GM18861 (cell line): Measurements from ENCODE around the gene INO80.
"Not testable (repeated sequence)": the region's sequence is repeated elsewhere in the genome, so short reads cannot be mapped to it uniquely, and the experiment has no call there.

ENCODE experiments used
- ATAC-seq: cut with Tn5 transposase; IDR thresholded peaks from one replicate; pipeline ENCODE4 v1.9.1; 2021; ENCODE audit not compliant: unreplicated experiment

Gene INO80

DNA sequence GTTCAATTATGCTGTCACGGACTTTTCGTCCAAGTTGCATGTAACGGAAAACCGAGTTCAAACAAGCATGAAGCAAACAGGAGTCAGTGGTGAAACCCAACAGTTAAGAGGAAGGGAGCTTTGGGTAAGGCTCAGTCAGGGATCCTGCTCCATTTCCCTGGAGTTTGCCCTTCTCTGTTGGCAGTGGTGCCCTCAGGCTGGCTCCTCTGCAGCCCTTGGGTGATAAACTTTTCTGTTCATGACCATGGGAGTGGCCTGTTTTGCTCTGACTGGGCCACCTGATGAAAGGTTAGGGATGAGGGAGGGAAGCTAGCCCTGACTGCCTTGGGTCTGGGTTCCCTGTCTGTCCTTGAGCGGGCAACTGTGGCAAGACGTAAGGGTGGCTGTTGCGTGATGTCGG, 146.7 kb downstream of the INO80 start:
- no peak for ATAC-seq

DNA sequence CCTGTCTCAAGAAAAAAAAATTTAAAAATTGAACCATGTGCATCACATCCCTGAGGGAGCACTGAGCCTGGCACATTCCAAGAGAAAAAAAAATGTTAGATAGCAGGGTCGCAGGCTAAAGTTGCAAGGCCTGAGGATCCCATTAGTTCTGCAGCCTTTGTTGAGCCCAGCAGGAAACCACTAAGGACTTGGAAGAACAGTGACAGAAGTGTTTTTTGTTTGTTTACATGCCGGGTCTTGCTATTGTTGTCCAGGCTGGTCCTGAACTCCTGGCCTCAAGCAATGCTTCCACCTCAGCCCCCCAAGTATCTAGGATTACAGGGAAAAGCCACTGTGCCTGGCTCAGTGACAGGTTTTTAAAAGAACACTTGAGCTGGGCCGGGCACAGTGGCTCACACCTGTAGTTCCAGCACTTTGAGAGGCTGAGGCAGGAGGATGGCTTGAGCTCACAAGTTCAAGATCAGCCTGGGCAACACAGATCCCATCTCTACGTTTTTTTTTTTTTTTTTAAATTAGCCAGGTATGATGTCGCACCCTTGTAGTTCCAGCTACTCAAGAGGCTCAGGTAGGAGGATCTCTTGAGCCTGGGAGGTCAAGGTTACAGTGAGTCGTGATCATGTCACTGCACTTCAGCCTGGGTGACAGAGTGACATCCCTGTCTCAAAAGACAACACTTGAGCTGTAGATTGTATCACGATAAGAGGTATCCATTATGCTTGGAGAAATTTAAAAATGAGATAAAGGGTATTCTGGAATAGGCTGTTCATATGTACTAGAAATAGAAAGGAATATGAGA, 147.6 kb downstream of the INO80 start:
- ATAC-seq: no peak

GRCh38 chr15:40964634-40965033, 151.4 kb downstream of the INO80 start:
- no peak for ATAC-seq

GRCh38 chr15:40964006-40964405, 152.1 kb downstream of the INO80 start:
- ATAC-seq: no peak

DNA sequence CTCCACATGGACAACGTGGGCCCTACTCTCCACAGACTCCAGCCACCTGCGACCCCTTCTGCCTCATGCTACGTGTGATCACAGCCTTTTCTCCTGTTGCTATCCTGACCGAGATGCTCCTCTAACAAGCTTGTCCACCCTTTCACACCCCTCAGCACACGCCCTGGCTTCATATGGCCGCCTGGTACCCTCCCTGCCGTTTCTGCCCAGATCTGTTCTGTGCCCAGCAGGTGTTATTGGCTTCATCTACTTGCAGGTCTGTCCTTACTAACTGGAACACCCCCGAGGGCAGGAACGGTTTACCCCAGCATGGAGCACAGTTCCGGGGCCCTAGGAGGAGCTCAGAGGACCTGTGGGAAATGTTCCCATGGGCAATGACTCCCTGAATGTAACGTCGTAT, 152.9 kb downstream of the INO80 start:
- ATAC-seq: no peak

DNA sequence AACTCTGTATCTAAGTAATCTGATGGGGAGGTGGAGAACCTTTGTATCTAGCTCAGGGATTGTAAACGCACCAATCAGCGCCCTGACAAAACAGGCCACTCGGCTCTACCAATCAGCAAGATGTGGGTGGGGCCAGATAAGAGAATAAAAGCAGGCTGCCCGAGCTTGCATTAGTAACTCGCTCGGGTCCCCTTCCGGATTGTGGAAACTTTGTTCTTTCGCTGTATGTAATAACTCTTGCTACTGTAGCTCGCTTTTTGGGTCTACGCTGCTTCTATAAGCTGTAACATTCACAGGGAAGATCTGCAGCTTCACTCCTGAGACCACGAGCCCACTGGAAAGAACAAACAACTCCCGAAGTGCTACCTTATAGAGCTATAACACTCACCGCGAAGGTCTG, 153.8 kb downstream of the INO80 start:
- ATAC-seq: not testable (repeated sequence)

DNA sequence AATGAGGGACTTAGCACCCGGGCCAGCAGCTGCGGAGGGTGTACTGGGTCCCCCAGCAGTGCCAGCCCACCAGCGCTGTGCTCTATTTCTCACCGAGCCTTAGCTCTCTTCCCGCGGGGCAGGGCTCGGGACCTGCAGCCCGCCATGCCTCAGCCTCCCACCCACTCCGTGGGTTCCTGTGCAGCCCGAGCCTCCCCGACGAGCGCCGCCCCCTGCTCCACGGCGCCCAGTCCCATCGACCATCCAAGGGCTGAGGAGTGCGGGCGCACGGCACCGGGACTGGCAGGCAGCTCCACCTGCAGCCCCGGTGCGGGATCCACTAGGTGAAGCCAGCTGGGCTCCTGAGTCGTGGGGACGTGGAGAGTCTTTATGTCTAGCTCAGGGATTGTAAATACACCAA, 154.3 kb downstream of the INO80 start:
- not testable (repeated sequence) for ATAC-seq

- no peak for ATAC-seq
Observed at GRCh38 chr15:40960925-40961324, 155.2 kb downstream of the INO80 start.

- no peak for ATAC-seq
Observed at GRCh38 chr15:40960151-40960885, 155.8 kb downstream of the INO80 start.

DNA sequence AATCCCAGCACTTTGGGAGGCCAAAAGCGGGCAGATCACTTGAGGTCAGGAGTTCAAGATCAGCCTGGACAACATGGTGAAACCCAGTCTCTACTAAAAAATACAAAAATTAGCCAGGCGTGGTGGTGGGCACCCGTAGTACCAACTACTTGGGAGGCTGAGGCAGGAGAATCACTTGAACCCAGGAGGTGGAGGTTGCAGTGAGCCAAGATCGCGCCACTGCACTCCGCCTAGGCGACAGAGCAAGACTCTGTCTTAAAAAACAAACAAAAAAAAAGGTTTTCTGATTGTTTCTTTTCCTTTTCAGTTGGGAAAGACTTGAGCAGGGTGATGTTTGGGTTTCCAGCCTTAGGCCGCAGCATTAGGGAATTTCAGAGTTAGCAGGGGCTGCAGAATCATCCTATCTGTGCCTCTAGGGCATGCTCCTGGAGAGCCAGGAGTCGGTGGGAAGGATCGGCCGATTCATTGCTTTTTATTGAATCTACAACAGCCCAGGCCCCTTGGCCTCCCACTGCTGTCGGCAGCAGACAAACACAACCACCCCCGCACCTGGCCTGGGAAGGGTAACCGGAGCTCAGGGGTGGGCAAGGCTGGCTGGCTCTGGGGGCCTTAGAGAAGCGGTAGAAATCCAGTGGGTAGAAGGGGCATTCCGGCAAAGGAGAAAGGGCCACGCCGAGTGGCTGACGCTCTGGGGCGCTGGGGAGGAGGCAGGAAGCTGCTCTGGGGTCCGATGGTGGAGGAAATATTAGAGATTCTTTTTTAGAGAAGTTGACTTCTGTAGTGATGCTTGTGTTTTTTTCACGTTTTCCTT, 156.5 kb downstream of the INO80 start:
- ATAC-seq: no peak

GRCh38 chr15:40958723-40959122, 157.4 kb downstream of the INO80 start:
- no peak for ATAC-seq

- no peak for ATAC-seq
Observed at GRCh38 chr15:40958146-40958545, 157.9 kb downstream of the INO80 start.

DNA sequence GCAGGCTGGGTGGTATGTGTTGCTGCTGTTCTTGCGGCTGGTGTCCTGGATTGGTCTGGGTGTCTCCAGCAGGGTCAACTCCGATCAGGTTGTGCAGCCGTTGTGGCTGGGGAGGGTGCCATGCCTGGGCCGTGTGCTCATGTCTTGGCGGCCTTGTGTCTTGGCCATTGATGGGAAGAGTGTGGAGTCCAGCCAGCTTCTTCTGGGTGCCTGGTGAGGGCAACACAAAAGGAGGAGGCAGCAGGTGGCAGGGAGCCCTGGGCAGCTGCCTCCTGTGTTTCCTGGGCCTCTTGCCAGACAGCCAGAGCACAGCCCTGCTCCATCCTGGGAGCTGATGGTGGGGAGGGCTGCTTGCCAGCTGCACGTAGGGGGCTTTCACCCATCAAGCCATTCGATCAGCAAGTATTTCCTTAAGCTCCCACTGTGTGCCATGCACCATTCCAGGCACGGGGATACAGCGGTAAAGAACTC, 158.5 kb downstream of the INO80 start:
- ATAC-seq: no peak

- ATAC-seq: no peak
Observed at GRCh38 chr15:40957041-40957555, 159.0 kb downstream of the INO80 start.

DNA sequence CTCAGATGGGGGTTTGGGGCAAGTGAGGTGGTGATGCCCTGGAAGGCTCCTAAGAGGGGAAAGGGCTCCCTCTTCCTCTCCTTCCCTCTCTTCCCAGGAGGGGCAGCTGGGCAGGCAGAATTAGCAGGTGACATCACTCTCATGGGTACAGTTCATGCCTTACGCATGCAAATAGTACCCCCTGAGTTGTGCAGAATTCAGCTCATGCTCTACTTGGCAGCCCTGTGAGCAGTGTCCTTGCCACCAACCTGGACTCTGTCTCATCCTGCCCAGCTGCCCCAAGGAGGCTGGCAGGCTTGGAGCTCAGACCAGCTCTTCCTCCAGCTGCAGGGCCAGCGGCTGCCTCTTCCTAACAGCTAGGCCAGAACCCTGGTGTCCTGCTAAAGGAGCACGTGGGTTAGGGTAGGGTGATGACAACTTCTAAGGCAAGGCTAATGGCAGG, 159.5 kb downstream of the INO80 start:
- no peak for ATAC-seq

DNA sequence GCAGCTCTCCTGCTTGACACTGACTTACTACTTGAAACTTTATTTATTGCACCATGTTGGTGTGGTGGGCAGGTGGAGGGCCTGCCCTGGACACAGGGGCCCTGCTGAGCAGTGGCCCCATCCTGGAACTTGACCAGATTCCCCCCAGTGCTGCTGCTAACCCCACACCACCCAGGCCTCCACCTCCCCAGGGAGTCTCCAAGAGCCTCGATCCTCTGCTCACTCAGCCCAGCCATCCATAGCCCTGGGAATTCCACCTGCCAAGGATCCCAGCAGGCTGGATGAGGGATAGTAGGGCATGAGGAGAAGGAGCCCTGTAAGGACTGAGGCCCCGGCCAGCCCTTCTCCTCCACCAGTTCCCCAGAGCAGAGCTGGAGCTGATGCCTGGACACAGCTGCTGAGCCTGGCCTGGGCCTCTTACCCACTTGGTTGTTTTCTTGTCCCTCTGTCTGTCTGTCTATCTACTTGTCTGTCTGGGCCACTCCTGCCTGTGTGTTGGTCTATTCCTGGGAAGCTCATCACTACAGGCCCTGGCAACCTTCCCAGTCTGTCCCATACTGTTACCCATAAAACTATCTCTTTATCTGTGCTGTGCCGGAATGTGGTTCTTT, 160.0 kb downstream of the INO80 start:
- ATAC-seq: no peak

GRCh38 chr15:40955141-40955903, 160.8 kb downstream of the INO80 start:
- no peak for ATAC-seq

DNA sequence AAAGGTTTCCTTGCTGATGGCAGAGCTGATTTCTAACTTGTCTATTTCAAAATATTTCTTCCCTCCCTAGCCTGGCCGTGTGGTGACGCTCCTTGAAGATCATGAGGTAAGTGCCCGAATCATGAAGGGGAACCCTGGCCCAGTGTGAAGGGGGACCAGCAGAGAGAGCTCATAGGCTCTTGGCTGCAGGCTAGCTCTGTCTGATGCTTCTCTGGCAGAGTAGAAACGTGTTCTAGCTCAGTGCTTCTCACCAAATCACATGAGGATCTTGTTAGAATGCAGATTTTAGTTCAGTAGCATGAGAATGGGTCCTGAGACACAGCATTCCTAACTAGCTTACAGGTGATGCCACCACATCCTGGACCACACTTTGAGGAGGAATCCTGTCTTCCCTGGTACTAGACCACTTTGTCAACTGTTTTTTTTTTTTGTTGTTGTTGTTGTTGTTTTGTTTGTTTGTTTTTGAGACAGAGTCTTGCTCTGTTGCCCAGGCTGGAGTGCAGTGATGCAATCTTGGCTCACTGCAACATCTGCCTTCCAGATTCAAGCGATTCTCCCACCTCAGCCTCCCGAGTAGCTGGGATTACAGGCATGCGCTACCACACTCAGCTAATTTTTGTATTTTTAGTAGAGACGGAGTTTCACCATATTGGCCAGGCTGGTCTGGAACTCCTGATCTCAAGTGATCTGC, 161.8 kb downstream of the INO80 start:
- not testable (repeated sequence) for ATAC-seq

- no peak for ATAC-seq
Observed at GRCh38 chr15:40953713-40954074, 162.4 kb downstream of the INO80 start.
